ENCODE results near the gene ARL3.

DNA sequence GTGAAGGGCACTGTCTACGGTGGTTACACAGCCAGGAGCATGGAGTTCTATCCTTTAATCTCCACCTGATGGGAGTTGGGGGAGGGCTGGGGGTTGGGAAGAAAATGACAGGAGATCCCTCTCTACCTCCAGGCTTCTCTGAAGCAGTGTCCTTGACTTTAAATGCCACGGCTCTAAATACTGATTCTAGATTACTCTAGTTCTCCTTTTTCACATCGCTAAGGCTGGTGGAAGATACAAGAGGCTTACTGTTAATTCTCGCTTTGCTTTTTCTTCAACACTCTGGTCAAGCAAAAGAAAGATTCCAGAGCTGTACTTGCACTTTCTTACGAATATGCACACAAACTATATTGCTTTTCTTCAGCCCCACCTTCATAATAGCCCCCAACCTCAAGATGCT lies 30.5 kb downstream of the ARL3 start:
- TF ChIP-seq, protein P1, sequence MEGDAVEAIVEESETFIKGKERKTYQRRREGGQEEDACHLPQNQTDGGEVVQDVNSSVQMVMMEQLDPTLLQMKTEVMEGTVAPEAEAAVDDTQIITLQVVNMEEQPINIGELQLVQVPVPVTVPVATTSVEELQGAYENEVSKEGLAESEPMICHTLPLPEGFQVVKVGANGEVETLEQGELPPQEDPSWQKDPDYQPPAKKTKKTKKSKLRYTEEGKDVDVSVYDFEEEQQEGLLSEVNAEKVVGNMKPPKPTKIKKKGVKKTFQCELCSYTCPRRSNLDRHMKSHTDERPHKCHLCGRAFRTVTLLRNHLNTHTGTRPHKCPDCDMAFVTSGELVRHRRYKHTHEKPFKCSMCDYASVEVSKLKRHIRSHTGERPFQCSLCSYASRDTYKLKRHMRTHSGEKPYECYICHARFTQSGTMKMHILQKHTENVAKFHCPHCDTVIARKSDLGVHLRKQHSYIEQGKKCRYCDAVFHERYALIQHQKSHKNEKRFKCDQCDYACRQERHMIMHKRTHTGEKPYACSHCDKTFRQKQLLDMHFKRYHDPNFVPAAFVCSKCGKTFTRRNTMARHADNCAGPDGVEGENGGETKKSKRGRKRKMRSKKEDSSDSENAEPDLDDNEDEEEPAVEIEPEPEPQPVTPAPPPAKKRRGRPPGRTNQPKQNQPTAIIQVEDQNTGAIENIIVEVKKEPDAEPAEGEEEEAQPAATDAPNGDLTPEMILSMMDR (IDR thresholded peaks at IDR 0.05), result no peak
- no peak for TF ChIP-seq POLR2A (IDR thresholded peaks at IDR 0.05)

Measured in body of pancreas (tissue), 4 donors.